SH-SY5Y (cell line): Measurements from ENCODE around the gene CTDSPL.
A peak's percentile ranks its signal among the peaks of the same experiment; 100 is the strongest.

ENCODE experiments used
- GATA2 ChIP-seq: IDR thresholded peaks from 2 replicates; pipeline ENCODE4 v1.6.1; 2011; ENCODE audit warnings: mild to moderate bottlenecking, low read depth, low read length
- GATA3 ChIP-seq: IDR thresholded peaks from 2 replicates; pipeline ENCODE4 v1.6.1; 2011; ENCODE audit warnings: low read depth, mild to moderate bottlenecking, low read length, moderate library complexity

Gene CTDSPL

DNA sequence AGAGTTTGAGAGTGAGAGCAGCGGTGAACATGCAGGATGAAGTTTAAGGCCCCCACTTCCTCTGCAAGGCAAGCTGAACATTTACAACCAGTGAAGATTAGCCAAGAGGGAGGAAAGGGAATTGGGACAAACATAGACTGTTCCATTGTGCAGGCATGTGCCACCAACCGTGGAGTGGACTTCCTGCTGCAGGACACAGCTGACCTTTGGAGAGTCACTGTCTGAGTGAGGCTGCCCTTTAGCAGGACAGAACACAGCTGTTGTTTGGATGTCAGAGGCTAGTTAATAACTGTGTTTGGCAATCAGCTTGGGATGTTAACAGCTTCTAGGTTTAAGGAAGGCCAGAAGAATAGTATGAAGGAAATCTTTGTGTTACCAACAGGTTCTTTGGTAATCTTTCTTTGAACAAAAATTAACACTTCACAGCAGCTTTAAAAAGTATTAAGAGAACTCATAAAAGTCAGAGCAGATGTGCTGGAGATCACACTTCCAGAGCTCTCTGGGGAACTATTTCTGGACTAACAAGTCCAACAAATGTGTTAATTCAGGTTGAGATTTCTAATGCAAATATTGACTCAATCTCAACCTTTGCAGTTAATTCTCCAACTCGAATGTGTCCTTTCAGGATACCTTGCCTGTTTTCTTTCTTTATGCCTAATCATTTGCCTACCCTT lies 31.4 kb downstream of the CTDSPL start:
- TF ChIP-seq GATA3: no peak
- no peak for TF ChIP-seq GATA2

DNA sequence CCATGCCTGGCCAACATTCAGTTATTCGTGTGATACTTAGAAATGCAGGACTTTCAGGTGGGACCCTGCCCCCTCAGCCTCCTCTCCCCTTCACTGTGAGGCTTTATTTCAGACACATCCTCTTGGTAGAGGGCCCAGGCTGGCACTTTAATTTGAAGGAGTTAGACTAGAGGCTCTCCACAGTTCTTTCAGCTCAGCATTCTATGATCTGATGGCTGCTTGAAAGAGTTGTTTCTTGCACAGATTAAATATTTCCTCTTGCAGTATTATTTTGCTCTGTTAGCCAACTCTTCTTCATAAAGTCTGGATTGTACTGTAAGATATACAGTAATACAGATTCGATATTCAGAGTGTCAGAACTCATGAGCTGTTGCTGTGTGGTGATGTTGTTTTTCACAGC lies 35.1 kb downstream of the CTDSPL start:
- no peak for TF ChIP-seq GATA2
- TF ChIP-seq GATA3: no peak

- TF ChIP-seq GATA2 (no peak), GATA3 (no peak)
Measured at GRCh38 chr3:37897763-37898162, 36.1 kb downstream of the CTDSPL start.

GRCh38 chr3:37898424-37898823 lies 36.7 kb downstream of the CTDSPL start:
- TF ChIP-seq GATA2 (no peak), GATA3 (no peak)

DNA sequence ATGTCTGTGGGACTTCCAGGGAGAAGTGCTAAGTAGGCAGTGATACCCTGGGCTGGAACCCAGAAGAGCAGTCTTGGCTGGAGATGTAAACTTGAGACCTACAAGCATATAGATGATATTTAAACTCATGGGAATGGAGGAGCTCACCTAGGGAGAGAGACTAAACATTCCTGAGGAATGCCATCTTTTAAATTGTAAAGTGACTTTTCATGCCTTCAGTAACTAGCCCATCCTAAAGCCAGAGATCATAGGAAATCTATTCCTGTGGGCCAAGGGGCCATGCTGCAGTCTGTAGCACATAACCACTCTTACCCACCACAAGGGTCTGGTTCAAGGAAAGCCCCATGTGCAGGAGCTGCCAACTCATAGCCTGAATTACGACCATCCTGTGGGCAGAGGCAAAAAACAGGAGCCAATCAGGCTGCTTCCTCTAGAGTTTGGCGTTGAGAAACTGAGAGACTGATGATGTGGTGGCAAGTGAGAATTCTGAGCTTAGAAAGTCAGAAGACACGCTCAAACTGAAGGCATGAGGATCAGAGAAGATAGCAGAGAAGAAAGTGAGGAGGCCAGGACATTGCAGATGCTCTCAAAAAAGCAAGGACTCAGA lies 37.5 kb downstream of the CTDSPL start:
- TF ChIP-seq GATA3 (no peak), GATA2 (no peak)

DNA sequence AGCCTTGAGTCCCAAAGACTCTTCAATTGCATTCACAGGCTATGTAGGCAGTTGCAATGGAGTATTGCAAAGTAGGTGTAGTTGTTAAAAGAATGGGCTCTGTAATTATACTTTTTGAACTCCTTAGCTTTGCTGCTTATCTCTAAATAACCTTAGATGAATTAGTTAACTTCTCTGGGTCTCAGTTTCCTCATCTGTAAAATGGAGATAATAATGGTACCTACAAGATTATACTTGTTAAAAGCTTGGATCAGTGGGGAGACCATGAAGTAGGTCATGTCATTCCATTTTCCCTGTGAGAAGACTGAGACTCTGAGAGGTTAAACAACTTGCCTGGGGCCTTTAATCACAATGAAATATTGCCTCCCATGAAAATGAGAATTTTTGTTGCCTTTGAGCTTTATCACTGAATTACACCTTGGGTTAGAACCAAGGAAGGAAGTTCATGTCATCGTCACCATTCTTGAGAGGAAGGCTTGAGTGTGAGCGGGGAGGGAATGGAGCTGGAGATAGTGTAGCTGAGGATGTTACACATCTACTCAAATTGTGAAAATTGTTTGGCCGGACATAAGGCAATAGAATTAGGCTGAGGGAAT lies 38.1 kb downstream of the CTDSPL start:
- TF ChIP-seq GATA3: no peak
- no peak for TF ChIP-seq GATA2

DNA sequence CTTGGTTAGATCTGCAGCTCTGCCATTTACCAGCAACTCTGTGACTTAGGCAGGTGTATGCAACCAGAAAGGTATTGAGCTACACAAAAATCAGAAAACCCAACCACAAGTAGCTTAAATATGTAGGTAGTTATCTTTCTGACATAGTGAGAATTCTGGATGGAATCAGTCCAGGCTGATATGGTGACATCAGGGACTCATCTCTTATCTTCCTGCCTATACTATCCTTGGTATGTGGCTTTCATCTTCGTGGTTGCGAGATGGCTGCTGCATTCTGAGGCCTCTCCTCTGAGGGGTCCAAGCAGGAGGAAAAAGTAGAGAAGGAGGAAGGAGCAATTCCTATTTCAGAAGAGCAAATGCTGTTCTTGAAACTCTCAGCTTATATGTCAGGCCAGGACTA lies 40.0 kb downstream of the CTDSPL start:
- TF ChIP-seq GATA3: no peak
- TF ChIP-seq GATA2: no peak

DNA sequence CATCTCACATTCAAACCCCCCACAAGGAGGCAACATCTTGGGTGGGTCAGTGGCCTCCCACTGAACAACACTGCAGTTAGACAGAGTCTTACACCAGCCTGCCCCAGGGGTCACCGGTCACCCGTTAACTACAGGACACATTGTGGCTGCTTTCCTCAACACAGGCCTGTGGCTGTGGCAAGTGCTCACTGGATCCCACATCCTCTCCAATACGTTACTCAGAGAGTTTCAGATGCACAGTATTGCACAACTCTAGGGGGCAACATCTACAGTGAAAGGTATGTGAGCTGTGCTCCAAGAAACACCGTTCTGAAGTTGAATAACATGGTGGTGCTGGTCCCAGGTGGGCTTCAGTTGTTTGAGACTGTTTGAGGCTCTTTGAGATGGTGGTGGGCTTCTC lies 41.0 kb downstream of the CTDSPL start:
- no peak for TF ChIP-seq GATA3
- no peak for TF ChIP-seq GATA2

DNA sequence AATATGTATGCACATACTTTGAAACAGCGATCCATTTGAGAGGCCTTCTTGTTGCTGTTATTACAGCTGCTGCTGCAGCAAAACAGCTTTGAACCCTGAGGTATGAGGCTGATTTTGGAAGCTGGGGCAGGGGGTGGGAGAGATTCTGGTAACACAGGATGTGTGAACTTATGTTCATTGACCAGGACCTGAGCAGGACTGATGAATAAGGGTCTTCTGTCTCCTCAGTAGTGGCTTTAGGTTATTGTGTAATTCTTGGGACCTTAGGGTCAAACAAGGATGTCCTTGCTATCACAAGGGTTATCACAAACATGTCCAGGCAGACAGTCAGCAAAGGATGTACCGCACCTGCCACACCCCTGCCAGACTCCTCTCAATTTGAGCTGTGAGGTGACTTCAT lies 41.6 kb downstream of the CTDSPL start:
- TF ChIP-seq GATA2: no peak
- TF ChIP-seq GATA3: no peak

DNA sequence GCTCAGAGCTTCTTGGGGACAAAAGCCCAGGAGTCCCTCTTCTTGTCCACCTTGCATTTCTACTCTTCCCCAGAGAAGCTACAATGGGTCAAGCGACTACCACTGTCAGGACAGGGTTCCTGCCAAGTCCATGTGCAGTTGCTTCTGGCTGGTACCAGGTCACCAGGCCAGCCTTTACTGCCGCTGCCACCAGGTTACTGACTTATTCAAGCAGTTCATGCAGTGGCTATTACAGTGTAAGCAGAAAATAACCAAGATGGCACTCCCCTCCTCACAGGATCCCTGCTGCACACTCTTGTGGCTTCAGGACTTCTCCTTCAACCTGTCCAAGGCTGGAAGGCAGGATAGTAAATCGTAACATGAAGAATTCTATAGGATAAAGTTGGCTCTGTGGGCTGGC lies 42.1 kb downstream of the CTDSPL start:
- no peak for TF ChIP-seq GATA2
- no peak for TF ChIP-seq GATA3

- TF ChIP-seq GATA3 (peak; percentile 79), GATA2 (peak; percentile 83)
Measured at GRCh38 chr3:37904601-37905000, 42.9 kb downstream of the CTDSPL start.

DNA sequence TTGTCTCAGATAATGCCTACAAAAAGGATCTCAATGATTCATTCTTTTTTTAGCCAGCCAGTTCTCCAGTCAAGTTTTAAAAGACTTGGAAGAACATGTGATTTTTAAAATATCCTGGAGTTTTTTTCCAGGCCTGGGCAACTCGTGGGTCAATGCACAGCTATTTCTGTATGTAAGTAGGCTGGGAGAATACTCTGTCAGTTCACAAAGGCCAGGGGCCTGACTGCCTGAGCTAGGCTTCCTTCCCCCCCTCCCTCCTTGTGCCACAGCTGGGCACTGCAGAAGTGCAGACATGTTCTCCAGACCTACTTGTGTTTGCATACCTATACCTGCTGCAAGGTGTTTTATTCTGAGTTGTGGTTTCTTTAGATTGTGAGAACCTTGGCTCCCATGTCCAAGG lies 43.7 kb downstream of the CTDSPL start:
- TF ChIP-seq GATA3: no peak
- no peak for TF ChIP-seq GATA2

DNA sequence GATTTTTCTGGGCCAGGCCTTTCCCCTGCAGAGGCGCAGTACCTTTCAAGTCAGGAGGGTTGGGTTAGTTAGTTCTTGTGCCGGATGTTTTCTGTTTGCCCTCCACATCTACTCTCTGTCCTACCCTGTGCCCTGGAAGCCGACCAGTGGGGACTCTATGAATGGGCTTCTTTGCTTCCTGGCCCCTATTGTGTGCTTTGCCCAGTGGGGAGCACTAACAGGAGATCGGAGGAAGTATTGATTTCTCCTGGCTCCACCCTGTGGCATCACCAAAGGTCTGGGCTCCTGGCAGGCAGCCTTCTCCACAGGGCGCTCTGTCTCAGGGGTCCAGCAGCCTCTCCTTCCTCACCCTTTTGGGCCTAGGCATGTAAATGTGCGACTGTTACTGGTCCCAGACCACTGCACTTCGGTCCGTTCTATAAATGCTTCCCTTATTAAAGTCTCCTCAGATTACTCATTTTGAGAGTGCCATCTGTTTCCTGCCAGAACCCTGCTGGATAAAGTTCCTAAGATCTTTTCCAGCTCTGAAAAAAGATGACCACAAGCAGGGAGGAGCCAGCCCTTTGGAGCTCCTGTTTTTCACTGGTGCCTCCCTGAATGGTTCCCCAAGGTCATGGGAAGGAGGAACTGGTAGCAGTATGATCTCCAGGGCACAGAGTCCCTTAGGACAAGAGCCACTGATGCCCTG lies 44.5 kb downstream of the CTDSPL start:
- no peak for TF ChIP-seq GATA2
- no peak for TF ChIP-seq GATA3

DNA sequence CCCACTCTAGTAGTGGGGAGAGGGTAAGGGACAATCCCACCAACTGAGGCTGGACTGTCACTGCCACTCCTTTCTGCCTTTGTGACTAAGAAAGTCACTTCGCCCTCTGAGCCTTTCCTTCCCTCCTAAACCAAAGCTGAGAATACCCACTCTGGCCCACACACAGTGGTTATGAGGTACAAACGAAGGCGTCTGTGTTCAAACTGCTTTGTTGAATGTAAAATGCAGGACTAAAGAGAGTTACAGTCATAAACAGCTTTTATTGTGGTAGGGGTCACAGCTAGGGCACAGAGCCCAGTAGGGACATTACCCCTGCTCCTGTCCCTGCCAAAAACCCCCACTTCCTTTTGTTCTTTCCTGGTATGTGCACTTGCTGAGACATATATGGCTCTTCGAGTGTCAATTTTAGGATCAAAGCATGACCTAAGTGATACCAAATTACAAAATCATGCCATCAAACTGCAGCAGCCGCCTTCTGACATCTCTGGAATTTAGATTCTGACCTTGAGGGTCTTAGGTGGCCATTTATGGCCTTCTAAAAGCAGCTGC lies 45.1 kb downstream of the CTDSPL start:
- TF ChIP-seq GATA3: no peak
- TF ChIP-seq GATA2: no peak
